KMS-11 (cell line): ENCODE data around the gene CORO2B.

Source experiments
- H2AFZ ChIP-seq: fragments of 200-600 bp; sonication (generic); 2 replicates; pipeline ENCODE4 v1.6.1; 2016; ENCODE audit warnings: antibody characterized with exemption, mixed run types, low read depth
- H3K27ac ChIP-seq: fragments of 200-600 bp; sonication (generic); 2 replicates; pipeline ENCODE4 v1.6.1; 2016; ENCODE audit warnings: mild to moderate bottlenecking, mixed run types
- H3K27me3 ChIP-seq: fragments of 200-600 bp; sonication (generic); 2 replicates; pipeline ENCODE4 v1.6.1; 2017; ENCODE audit warnings: mild to moderate bottlenecking, low read depth, mixed run types, moderate library complexity; ENCODE audit not compliant: insufficient read depth
- H3K36me3 ChIP-seq: fragments of 200-600 bp; sonication (generic); 2 replicates; pipeline ENCODE4 v1.6.1; 2017; ENCODE audit warnings: mild to moderate bottlenecking, mixed run types; ENCODE audit not compliant: insufficient read depth
- H3K4me1 ChIP-seq: fragments of 200-600 bp; sonication (generic); 2 replicates; pipeline ENCODE4 v1.6.1; 2016; ENCODE audit warnings: mild to moderate bottlenecking, low read depth, mixed run types; ENCODE audit not compliant: poor library complexity, severe bottlenecking
- H3K4me2 ChIP-seq: fragments of 200-600 bp; sonication (generic); 2 replicates; pipeline ENCODE4 v1.7.0; 2016; ENCODE audit warnings: mild to moderate bottlenecking, mixed run types
- H3K4me3 ChIP-seq: fragments of 200-600 bp; sonication (generic); IDR thresholded peaks from 2 replicates; pipeline ENCODE4 v1.6.1; 2017; ENCODE audit warnings: low read depth, low read length, mixed read lengths; ENCODE audit not compliant: insufficient read depth
- H3K79me2 ChIP-seq: fragments of 200-600 bp; sonication (generic); 2 replicates; pipeline ENCODE4 v1.6.1; 2016; ENCODE audit warnings: low read depth, mixed run types; ENCODE audit not compliant: insufficient read depth
- H3K9ac ChIP-seq: fragments of 200-600 bp; sonication (generic); 2 replicates; pipeline ENCODE4 v1.6.1; 2016; ENCODE audit warnings: mild to moderate bottlenecking, mixed run types
- H4K20me1 ChIP-seq: fragments of 200-600 bp; sonication (generic); 2 replicates; pipeline ENCODE4 v1.6.1; 2016; ENCODE audit warnings: mild to moderate bottlenecking, mixed run types; ENCODE audit not compliant: insufficient read depth
- CTCF ChIP-seq: fragments of 200-600 bp; sonication (generic); conservative IDR thresholded peaks from 2 replicates; pipeline ENCODE4 v1.6.1; 2017; ENCODE audit warnings: low read depth, mild to moderate bottlenecking, antibody characterized with exemption, low read length, moderate library complexity, mixed read lengths

The CORO2B gene

DNA sequence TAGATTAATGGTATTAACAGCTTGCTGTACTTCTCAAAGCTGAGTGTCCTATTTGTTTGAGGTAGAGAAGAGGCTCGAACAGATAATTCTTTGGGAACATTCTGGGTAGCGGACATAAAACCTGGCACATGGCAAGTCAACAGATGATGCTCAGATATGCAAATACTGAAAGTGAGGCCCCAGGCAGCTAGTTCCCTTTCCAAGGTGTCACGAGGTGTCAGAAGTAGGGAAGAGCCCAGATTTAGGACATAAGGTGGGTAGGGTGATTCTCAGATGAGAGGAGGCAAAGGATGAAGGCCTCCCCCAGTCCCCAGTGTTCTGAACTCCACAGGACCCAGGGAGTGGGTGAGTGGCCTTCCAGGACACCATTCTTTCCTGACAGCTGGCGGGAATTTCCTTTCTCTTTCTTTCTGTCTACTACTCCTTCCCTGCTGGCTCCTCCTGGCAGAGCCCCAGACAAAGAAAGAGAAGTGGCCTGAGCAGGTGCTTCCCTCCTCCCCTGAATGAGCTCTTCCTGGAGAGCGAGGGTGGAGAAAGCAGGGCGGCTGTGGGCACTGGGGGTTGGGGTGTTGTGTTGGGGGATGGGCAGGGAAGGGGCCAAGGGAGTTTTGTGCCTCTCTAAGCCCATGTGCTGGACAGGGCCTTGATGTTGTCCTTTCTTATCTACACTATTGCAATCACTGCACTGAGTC, 87.5 kb downstream of the CORO2B start:
- TF ChIP-seq CTCF, result no peak
- no peaks in the 10 kb centered on the region for H3K27me3 ChIP-seq
- H3K27ac ChIP-seq, result no peak overlapping the region
- H3K4me1 ChIP-seq, result no peaks in the 10 kb centered on the region
- no peak overlapping the region for H3K4me2 ChIP-seq
- no peak overlapping the region for H3K9ac ChIP-seq
- no peak overlapping the region for H3K4me3 ChIP-seq
- no peaks in the 10 kb centered on the region for H3K79me2 ChIP-seq
- no peaks in the 10 kb centered on the region for H4K20me1 ChIP-seq
- no peaks in the 10 kb centered on the region for H3K36me3 ChIP-seq
- H2AFZ ChIP-seq, result no peak overlapping the region

- Histone ChIP-seq H4K20me1 (no peaks in the 10 kb centered on the region), H3K36me3 (no peaks in the 10 kb centered on the region), H3K9ac (no peak overlapping the region), H3K27me3 (no peaks in the 10 kb centered on the region), H2AFZ (no peak overlapping the region), H3K27ac (no peak overlapping the region), H3K4me3 (no peak overlapping the region), H3K4me2 (no peak overlapping the region), H3K79me2 (no peaks in the 10 kb centered on the region), H3K4me1 (no peaks in the 10 kb centered on the region)
- no peak for TF ChIP-seq CTCF
Observed at GRCh38 chr15:68666812-68667450, 88.1 kb downstream of the CORO2B start.

- no peaks in the 10 kb centered on the region for H3K4me1 ChIP-seq
- H3K27ac ChIP-seq, result no peak overlapping the region
- no peaks in the 10 kb centered on the region for H3K36me3 ChIP-seq
- H3K9ac ChIP-seq, result no peak overlapping the region
- H2AFZ ChIP-seq, result no peak overlapping the region
- no peak overlapping the region for H3K4me2 ChIP-seq
- no peak for TF ChIP-seq CTCF
- H3K4me3 ChIP-seq, result no peak overlapping the region
- no peaks in the 10 kb centered on the region for H3K79me2 ChIP-seq
- H4K20me1 ChIP-seq, result no peaks in the 10 kb centered on the region
- H3K27me3 ChIP-seq, result no peaks in the 10 kb centered on the region
Observed at GRCh38 chr15:68667800-68668625, 89.2 kb downstream of the CORO2B start.

- no peak overlapping the region for H2AFZ ChIP-seq
- no peak overlapping the region for H3K4me2 ChIP-seq
- no peak for TF ChIP-seq CTCF
- H4K20me1 ChIP-seq, result no peaks in the 10 kb centered on the region
- no peak overlapping the region for H3K27ac ChIP-seq
- peaks cover 1% of the 10 kb centered on the region for H3K4me1 ChIP-seq
- H3K36me3 ChIP-seq, result no peaks in the 10 kb centered on the region
- H3K27me3 ChIP-seq, result no peaks in the 10 kb centered on the region
- H3K79me2 ChIP-seq, result no peaks in the 10 kb centered on the region
- H3K9ac ChIP-seq, result no peak overlapping the region
- no peak overlapping the region for H3K4me3 ChIP-seq
Observed at GRCh38 chr15:68668926-68669600, 90.3 kb downstream of the CORO2B start.
